HuH-7 (cell line): ENCODE data around the gene HFE.
"Not testable (repeated sequence)": the region's sequence is repeated elsewhere in the genome, so short reads cannot be mapped to it uniquely, and the experiment has no call there.

Experiments
- DNase-seq: peaks from one replicate; pipeline ENCODE4 v3.0.0; 2011; ENCODE audit warnings: low spot score

Gene HFE, protein sequence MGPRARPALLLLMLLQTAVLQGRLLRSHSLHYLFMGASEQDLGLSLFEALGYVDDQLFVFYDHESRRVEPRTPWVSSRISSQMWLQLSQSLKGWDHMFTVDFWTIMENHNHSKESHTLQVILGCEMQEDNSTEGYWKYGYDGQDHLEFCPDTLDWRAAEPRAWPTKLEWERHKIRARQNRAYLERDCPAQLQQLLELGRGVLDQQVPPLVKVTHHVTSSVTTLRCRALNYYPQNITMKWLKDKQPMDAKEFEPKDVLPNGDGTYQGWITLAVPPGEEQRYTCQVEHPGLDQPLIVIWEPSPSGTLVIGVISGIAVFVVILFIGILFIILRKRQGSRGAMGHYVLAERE

DNA sequence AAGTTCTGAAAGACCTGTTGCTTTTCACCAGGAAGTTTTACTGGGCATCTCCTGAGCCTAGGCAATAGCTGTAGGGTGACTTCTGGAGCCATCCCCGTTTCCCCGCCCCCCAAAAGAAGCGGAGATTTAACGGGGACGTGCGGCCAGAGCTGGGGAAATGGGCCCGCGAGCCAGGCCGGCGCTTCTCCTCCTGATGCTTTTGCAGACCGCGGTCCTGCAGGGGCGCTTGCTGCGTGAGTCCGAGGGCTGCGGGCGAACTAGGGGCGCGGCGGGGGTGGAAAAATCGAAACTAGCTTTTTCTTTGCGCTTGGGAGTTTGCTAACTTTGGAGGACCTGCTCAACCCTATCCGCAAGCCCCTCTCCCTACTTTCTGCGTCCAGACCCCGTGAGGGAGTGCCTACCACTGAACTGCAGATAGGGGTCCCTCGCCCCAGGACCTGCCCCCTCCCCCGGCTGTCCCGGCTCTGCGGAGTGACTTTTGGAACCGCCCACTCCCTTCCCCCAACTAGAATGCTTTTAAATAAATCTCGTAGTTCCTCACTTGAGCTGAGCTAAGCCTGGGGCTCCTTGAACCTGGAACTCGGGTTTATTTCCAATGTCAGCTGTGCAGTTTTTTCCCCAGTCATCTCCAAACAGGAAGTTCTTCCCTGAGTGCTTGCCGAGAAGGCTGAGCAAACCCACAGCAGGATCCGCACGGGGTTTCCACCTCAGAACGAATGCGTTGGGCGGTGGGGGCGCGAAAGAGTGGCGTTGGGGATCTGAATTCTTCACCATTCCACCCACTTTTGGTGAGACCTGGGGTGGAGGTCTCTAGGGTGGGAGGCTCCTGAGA lies at the start of gene HFE:
HFE (plus strand) TSS at position 146 of the 832 bp plus-strand sequence; CDS start at position 158, 12 bp downstream.
- peak; percentile 28 for DNase-seq

DNA sequence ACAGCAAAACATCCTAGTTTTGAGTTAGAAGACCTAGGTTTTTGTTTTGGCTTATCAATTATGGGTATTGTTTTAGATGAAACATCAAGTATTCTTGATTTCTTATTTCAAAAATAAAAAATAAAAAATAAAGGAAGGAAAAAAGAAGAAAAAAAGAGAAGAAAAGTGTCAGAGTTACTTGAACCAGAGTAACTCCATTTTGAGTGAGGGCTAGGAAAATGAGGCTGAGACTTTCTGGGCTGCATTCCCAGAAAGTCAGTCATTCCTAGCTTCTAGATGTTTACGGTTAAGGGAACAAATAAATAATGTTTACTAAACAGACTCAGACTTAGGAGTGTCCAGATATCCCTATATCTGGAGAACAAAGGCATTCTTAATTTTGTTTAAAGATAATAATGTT lies 45.3 kb upstream of the HFE start:
- no peak for DNase-seq

DNA sequence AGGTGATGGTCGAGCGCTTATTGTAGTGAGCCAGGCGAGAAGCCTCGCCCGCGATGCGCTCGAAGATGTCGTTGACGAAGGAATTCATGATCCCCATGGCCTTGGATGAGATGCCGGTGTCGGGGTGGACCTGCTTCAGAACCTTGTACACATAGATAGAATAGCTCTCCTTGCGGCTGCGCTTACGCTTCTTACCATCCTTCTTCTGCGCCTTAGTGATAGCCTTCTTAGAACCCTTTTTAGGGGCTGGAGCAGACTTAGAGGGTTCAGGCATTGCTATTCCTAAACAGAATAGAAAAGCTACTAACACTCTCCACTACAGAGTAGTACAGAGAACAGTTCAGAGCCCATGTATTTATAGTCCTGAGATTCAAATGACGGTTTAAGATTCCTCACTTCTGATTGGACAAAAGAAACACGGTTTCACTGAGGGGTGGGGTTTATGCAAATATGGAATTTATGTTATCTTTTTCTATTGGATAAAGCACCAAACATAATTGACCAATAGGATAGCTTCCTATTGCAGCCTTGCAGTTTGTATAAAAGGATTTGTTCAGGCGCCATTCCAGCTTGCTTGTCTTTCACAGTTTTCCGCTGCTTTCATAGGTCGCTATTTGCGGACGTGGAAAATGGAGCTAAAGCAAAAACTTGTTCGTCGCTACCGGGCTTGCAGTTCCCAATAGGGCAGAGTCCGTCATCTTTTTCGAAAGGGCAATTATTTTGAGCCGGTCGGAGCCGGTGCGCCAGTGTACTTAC lies 43.7 kb upstream of the HFE start:
- peak; percentile 67 for DNase-seq

DNA sequence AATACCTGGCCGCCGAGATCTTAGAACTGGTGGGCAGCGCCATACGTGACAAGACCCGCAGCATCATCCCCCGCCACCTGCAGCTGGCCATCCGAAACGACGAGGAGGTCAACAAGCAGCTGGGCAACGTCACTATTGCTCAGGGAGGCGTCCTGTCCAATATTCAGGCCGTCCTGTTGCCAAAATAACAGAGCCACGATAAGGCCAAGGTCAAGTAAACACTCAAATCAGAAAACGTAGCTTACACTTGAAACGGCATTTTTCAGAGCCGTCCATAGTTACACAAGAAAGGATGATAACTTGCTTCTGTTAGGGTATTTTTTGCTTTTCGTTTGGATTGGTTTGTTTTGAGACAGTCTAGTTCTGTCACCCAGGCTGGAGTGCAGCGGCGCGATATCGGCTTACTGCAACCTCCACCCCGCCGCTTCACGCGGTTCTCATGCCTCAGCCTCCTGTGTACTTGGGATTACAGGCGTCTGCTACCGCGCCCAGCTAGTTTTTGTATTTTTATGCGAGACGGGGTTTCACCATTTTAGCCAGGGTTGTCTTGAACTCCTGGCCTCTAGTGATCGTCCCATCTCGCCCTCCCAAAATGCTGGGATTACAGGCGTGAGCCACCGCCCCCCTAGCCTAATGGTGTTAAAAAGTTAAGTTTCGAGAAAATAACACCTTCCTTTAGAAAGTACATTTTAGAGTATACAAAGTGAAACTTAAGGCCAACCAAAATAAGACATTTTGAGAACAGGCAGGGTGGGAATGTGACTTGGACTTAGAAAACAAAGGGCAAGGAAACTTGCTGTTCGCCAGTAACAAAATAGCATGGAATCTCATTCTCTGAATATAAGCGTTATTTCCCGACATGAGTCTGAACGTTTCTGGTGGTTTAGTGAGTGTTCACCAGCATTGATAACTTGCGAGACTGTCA lies 42.8 kb upstream of the HFE start:
- no peak for DNase-seq

DNA sequence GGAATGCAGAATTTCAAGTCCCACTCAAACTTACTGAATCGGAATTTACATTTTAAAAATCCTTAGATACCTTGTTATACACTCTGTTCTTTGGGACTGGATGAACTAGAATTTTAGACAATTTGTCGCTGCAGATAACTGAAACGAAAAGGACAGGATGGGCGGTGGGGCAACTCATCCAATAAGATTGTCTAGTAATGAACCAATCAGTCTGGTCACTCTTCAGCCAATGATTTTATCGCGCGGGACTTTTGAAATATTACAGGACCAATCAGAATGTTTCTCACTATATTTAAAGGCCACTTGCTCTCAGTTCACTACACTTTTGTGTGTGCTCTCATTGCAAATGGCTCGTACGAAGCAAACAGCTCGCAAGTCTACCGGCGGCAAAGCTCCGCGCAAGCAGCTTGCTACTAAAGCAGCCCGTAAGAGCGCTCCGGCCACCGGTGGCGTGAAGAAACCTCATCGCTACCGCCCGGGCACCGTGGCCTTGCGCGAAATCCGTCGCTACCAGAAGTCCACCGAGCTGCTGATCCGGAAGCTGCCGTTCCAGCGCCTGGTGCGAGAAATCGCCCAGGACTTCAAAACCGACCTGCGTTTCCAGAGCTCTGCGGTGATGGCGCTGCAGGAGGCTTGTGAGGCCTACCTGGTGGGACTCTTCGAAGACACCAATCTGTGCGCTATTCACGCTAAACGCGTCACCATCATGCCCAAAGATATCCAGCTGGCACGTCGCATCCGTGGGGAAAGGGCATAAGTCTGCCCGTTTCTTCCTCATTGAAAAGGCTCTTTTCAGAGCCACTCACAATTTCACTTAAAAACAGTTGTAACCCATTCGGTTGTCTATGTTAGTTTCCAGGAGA lies 41.9 kb upstream of the HFE start:
- peak; percentile 69 for DNase-seq

DNA sequence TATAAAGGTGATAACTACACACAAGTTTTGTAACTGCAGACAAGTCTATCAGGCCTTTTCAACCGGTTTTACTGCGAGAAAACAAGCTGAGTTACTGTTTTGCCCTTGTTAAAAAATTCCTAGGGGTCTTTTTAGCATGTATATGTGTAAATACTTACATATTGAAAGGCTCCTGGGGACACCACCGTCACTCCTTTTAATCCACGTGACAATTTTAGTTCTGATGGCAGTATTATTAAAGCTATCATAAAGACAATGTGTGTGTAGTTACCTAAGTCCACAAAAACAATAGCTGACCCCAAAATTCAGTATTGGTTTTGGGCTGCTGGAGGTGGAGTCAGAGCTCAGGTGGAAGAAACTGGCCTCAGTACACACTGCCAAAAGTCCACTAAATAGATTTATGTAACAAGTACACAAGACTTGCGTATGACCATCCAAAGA lies 41.3 kb upstream of the HFE start:
- DNase-seq = no peak

DNA sequence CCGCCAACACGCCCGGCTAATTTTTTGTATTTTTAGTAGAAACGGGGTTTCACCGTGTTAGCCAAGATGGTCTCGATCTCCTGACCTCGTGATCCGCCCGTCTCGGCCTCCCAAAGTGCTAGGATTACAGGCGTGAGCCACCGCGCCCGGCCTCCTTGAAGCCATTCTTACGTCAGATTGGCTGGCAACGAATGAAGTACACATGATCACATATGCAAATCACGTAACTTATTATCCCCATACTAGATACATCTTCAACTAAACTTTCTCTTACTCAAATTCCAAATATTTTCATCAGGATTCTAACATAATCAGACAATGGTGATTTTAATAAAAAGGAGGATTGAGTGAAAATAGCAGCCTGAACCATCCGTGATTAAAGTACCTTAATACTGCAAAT lies 39.9 kb upstream of the HFE start:
- DNase-seq = not testable (repeated sequence)

DNA sequence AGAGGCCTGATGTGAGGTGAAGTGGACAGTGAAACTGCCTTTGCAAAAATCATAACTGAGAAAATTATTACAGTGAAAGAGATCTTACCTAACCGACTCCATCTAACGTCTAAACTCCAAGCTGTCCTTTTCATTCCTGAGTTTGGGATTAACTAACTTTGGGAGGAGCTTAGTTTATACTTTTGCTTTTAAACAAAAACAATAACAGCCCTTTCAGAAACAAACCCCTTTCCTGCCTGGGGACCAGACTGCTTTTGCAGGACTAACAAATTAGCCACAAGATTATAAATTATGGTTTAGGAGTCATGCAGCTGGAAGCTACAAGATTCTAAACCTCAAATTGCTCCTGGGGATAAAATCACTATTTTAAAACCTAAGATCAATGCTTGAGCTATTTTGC lies 38.6 kb upstream of the HFE start:
- DNase-seq = no peak

DNA sequence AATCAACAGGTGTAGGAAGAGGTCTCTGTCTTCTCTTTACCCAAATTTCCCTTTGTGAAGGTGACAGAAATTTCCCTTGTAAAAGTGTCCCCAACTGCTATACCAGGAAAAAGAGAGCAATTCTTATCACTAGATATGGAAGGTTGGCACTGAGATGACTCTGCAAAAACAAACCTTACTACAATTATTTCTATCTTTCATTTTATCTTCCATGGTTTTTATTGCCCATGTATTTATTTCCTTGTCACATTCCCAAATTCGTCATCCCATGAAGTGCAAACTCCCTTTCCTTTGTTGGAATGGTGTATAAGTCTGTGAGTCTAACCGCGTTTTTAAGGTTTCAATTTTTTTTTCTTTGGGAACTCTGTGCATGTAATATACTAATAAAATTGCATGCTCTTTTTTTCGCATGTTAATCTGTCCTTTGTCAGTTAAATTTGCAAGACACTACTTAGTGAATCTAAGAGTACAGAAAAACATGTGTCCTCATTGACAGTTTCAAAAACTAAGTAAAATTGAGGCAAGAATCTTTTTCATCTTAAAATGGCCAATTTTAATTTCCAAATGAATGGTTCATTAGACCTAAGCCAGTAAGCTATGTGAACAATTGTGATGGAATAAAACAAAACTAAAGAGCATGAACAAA lies 35.4 kb upstream of the HFE start:
- no peak for DNase-seq

DNA sequence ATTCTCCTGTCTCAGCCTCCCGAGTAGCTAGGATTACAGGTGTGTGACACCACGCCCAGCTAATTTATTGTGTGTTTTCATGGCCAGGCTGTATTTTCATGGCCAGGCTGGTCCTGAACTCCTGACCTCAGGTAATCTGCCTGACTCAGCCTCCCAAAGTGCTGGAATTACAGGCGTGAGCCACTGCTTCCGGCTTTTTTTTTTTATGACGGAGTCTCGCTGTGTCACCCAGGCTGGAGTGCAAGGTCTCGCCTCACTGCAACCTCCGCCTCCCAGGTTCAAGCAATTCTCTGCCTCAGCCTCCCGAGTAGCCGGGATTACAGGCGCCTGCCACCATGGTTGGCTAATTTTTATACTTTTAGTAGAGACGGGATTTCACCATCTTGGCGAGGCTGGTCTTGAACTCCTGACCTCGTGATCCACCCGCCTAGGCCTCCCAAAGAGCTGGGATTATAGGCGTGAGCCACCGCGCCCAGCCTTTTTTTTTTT lies 34.4 kb upstream of the HFE start:
- DNase-seq = not testable (repeated sequence)

DNA sequence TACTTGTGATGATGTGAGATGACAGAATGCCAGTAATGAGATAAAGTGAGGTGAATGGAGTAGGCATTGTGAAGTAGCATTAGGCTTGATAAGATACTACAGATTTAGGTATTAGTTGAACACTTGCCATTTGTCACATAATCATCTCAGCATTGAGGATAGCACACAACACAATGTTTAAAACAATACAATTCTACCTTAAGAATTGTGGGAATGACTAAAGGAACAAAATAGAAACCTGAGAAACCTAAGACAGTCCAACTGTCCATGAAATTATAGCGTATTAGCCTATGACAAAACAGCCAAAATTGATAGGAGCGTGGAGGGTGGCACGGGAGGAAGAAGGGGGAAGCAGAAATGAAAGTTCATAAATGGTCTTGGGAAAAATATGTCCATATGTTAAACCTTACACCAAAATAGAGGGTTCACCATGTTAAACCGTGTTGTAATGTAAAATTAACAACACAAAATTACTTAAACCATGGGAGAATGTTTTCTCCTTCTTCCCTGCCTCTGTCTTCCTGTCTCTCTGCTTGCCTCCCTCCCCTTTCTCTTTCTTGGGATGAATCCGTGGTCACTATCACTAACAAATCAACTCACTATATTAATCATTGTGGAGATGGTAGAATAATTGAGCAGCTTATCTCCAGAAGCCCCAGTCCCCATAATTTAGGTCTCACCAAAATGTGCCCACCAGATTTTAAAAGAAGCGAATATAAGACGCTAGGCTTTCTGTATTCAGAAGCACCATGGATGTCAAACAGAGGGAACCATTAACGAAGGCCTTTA lies 33.0 kb upstream of the HFE start:
- no peak for DNase-seq

DNA sequence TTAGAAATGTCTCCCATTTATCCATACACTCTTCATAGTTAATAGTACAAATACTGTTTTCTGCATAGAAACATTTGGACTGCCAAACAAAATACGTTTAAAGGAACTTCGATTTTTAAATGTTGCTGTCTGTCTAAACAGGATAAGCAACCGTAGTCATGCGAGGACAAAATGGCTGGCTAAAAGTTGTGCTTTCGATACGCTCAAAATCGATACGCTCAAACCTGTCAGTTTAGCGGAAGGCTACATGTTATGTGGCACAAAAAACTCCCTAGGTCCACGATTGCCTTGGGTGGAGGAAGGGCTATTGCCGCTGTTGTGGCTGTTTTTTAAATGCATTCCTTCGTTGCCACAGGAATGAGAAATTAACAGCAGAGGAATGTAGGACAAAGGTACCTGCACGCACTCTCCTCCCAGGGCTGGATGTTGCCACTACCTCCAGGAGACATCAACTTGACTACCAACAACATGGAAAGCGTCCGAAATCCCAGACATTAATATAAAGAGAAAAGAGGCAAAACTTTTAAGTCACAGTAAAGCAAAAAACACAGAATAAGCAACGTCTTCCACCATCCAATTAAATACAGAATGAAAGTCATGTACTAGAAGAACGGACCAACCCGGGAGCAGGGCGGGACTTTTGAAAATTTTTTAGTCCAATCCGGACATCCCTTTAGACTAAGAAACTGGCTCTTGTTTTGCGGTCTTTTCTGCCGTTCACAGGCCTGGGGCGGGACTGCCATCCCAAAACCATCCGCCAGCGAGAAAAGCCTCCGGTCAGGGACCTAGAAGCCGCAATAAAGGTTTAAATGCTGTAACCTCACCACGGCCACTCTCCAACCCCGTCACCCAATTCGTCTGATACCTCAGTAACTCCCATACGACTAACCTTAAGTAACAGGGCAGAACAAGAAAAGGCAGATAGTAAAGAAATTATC lies 32.2 kb upstream of the HFE start:
- no peak for DNase-seq

DNA sequence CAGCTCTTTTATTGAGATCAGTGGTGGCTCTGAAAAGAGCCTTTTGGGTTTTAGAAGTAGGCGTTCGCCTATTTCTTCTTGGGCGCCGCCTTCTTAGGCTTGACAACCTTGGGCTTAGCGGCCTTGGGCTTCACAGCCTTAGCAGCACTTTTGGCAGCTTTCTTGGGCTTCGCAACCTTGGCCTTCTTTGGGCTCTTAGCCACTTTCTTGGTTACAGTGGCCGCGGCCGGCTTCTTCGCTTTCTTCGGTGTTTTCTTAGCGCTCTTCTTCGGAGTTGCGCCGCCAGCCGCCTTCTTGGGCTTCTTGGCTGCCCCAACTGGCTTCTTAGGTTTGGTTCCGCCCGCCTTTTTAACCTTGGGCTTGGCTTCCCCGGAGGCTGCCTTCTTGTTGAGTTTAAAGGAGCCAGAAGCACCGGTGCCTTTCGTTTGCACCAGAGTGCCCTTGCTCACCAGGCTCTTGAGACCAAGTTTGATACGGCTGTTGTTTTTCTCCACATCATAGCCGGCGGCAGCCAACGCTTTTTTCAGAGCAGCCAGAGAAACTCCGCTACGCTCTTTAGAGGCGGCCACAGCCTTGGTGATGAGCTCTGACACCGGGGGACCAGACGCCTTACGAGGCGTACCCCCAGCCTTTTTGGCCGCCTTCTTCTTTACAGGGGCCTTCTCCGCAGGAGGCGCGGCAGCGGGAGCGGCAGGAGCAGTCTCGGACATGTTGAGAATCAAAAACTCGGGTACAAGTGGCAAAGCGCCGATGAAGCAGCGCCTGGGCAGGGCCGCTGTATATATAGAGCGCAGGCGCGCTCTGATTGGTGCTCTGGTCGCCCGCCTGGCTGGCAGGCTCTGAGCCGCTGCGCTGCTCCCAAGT lies 31.3 kb upstream of the HFE start:
- DNase-seq = peak; percentile 59

DNA sequence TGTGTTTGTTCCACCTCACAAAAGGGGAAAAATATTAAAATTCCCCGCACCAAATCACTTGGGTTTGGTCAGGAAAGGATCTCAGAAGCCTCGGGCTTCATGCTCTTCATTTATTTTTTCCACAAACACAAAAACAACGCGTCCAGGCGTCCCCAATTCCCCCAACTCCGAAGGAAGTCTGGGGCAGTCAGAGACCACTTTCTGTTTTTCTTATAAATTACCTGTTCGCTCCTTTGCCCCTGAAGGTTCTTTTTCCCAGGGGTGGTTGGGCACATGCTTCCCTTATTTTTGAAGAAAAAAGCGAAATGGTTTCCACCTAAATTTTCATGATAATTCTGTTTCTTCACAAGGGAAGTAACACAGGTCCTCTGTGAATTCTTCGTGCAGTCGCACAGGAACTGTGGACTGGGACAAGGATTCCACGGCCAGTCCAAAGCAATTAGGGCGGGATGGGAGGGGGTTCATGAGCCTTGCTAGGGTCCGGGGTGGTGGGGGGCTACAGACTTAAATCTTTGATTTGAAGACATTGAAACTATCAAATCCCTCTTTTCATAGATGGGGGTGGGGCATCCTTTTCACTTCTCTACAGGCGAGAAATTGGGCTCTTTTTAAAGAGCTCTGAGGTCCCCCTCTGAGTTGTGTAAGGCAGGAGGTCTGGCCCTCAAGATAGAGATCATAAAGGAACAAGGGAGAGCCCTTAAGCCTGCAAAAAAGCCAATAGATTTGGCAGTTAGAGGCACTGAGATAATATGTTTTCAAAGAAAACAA lies 30.5 kb upstream of the HFE start:
- no peak for DNase-seq

DNA sequence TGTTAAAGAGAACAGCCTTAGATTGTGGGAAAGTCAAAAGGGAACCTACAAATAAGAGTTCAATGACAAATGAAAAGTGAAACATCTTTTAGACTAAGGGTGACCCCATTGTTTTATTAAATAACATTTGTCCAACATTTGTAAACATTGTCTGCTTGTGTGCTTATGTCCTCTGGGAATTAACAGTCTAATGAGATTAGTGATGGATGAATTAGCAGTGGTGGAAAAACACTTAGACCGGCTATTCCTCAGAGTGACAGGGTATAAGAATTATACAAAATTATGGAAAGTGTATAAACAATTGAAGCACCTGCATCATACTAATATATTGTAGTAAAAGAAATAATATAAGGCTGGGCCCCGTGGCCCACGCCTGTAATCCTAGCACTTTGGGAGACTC lies 29.3 kb upstream of the HFE start:
- DNase-seq = no peak

DNA sequence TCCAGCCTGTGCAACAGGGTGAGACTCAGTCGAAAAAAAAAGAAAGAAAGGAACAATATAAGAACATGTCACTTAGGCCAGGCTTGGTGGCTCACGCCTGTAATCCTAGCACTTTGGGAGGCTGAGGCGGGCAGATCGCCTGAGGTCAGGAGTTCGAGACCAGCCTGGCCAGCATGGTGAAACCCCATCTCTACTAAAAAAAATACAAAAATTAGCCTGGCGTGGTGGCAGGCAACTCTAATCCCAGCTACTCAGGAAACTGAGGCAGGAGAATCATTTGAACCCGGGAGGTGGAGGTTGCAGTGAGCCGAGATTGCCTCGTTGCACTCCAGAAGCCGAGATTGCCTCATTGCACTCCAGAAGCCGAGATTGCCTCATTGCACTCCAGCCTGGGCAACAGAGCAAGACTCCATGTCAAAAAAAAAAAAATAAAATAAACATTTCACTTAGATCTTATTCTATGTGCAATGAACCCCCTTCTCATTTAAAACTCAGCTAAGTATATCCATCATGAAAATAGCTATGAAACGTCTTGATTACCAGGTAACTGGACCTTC lies 28.7 kb upstream of the HFE start:
- not testable (repeated sequence) for DNase-seq
